GM23338 (cell line): ENCODE measurements around the gene KBTBD12.
"Not testable (repeated sequence)": the region's sequence is repeated elsewhere in the genome, so short reads cannot be mapped to it uniquely, and the experiment has no call there.

ENCODE experiments used
- EZH2 ChIP-seq: fragments of 200-600 bp; sonication (generic); IDR thresholded peaks from one replicate; pipeline ENCODE4 v1.8.0; 2017; ENCODE audit warnings: antibody characterized with exemption, mild to moderate bottlenecking, low read depth; ENCODE audit not compliant: unreplicated experiment
- TF ChIP-seq, protein P1 (sequence below), 2 experiments: fragments of 200-600 bp in 1 of 2; sonication (generic) in 1 of 2; conservative IDR thresholded peaks; 2 replicates each; pipeline versions ENCODE4 v1.5.1 to v1.6.1; 2016 to 2017; ENCODE audit warnings: antibody characterized with exemption in 2 of 2, low read depth in 2 of 2, mild to moderate bottlenecking in 2 of 2, moderate library complexity in 1 of 2

DNA sequence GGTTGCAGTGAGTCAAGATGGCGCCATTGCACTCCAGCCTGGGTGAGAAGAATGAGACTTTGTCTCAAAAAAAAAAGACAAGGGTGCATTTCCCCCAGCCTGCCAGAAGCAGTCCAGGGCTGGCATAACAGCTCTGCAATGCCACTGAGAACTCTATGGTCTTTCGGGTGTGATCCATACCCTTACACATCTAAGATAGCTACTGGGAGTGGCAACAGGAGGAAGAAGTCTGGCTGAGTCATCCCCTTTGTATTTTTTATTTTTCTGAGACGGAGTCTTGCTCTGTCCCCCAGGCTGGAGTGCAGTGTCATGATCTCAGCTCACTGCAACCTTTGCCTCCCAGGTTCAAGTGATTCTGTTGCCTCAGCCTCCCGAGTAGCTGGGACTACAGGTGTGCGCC lies 40.9 kb upstream of the KBTBD12 start:
- TF ChIP-seq, protein P1, sequence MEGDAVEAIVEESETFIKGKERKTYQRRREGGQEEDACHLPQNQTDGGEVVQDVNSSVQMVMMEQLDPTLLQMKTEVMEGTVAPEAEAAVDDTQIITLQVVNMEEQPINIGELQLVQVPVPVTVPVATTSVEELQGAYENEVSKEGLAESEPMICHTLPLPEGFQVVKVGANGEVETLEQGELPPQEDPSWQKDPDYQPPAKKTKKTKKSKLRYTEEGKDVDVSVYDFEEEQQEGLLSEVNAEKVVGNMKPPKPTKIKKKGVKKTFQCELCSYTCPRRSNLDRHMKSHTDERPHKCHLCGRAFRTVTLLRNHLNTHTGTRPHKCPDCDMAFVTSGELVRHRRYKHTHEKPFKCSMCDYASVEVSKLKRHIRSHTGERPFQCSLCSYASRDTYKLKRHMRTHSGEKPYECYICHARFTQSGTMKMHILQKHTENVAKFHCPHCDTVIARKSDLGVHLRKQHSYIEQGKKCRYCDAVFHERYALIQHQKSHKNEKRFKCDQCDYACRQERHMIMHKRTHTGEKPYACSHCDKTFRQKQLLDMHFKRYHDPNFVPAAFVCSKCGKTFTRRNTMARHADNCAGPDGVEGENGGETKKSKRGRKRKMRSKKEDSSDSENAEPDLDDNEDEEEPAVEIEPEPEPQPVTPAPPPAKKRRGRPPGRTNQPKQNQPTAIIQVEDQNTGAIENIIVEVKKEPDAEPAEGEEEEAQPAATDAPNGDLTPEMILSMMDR (conservative IDR thresholded peaks at IDR 0.05; ENCODE audit: low read depth in 2 of 2), result not testable (repeated sequence)
- TF ChIP-seq EZH2, result not testable (repeated sequence)
